SW480 (cell line): ENCODE results near the gene ADAMTSL3.
A peak's percentile ranks its signal among the peaks of the same experiment; 100 is the strongest.

Experiments
- DNase-seq: peaks from one replicate; pipeline ENCODE4 v3.0.0-alpha.2; 2016; ENCODE audit warnings: low spot score

The ADAMTSL3 gene

DNA sequence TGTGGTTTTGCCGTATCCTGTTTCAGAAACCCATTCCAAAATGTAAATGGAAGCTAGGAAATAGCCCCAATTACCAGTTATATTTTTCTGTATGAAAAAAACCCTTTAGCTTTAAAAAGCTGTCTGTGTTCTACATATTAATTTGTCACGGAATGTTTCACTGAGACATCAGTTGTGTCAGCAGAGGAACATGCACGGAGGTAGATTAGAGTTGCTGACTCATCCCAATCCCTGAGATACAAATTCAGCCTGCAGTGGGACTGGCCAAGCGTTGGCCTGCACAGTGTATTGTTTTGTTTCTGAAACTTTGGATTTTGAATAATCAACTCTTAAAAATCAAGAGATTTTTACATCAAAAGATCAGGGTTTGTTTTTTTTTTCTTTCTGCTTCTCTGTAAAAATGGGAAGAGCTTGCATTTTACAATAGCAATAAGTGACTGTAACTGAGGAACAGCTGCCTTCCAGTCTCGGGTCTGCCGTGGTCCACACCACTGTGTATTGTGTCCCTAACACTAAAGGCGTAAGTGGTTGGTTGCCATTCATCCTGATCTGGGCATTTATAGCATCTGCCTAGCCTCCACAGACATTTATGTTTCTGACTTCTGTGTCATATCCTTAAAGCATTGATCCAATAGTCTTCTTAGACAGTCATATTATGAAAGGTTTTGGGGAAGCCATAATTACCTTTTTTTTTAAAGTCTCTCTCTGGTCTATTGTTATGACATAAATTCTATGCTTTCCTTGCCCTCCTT lies 218.1 kb downstream of the ADAMTSL3 start:
- no peak for DNase-seq

DNA sequence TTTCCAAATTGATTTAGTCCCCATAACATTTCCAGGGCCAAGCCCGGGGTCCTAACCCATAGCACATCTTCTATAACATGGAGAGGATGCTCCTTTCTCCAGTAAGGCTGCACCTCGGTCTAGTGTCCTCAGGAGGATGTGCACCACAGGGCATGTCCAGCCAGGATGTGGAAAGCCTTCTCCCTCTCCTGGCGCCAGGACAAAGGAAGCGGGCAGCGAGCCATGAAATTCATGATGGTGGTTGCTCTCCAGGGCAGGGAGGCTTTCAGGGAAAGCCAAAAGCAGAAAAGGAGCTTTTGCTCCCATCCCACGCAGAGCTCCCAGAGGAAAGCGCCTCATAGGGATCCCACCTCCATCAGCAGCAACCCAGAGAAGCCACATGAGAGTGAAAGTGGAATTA lies 220.0 kb downstream of the ADAMTSL3 start:
- DNase-seq, result no peak

DNA sequence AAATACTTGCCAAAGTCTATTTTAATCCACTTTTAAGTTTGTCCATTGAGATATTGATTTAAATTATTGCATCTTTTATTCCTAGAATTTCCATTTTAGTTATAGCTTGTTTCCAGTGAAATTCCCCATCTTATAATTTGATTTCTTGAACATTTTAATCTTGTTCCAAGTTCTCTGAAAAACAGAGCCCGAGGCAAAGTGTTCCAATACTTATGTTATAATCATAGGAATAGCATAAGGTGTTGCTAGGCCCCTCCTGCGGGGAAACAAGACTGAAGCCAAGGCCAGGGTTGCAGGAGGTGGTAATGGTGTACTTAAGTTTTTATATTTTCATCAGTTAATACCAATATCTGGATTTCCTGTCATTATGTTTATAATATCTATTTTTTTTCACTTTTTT lies 226.6 kb downstream of the ADAMTSL3 start:
- no peak for DNase-seq

DNA sequence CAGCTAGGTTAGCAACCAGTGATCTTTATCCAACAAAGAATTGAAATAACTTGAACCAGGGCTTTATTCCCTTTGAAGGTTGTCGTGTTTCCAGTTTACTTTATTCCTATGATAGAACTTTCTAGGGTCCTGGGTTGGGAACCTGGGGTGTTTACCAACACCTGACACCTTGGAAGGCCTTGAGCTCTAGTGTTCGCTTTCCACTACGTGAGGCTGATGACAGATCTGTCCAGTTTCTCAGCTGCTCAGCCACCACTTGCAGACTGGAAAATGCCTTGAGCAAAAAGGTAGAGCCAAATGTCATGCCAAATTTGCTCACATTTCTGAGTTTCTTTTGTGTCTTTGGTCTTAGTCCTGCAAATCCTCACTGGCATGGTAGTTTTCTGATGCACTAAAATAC lies 227.2 kb downstream of the ADAMTSL3 start:
- DNase-seq, result no peak

DNA sequence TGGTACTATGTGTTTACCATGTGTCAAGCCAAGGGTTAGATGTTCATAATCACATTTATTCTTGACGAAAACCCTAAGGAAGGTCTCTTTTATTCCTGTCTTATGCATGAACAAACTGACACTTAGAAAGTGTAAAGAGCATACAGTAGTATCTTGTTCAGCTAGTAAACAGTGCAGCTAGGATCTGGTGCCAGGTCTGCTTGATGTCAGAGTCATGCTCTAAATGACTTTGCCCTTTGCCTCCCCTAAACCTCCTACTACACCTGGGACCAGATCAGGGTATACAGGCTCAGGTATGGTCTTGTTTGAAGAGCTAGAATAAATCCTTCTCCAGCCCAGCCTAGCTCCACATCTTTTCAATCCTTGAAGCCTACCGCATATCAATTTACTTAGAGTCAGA lies 232.4 kb downstream of the ADAMTSL3 start:
- no peak for DNase-seq

DNA sequence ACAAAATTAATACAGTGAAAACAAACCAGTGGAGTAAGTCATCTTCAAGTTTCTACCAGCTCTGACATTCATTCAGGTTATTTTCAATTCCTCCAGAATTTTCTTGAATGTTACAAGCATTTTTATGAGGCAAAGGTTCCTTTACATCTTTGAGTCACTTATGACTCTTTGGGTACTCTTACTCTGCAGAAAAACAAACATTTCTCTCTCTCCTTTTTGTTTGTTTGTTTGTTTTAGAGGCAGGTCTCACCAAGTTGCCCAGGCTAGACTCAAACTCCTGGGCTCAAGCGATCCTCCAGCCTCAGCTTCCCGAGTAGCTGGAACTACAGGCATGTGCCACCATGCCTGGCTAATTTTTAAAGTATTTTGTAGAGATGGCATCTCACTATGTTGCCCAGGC lies 233.5 kb downstream of the ADAMTSL3 start:
- DNase-seq, result no peak

DNA sequence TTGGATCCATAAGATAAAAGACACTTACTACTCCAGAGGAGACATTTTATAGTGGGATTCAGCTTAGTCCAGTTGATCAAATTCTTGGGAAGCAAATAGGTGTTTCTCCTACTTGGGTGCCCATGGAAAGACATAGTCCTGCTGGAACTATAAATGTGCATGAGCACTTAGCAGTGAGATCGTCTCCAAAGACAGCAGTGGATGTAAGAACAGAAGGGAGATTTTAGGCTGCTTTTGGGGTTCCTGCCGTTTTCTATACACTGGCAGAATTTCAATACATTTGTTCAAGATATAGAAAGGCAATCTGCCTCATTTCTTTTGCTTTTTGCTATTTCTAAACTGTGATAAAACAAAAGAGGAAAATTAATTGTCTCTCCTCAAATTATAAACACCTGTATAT lies 234.0 kb downstream of the ADAMTSL3 start:
- no peak for DNase-seq

DNA sequence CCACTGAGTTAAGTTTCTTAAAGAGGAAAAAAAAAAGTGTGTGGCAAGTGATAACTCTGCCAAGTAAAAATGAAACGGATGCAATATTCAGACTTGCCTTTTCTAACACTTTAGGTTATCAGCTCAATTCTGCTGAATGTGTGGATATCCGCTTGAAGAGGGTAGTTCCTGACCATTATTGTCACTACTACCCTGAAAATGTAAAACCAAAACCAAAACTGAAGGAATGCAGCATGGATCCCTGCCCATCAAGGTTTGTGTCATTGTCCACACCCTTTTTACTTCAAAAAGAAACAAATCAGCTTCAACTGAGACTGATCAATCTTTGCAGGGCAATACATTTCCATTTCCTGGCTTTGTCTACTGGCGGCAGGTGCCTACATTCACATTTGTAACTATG lies 236.1 kb downstream of the ADAMTSL3 start:
- DNase-seq, result no peak

DNA sequence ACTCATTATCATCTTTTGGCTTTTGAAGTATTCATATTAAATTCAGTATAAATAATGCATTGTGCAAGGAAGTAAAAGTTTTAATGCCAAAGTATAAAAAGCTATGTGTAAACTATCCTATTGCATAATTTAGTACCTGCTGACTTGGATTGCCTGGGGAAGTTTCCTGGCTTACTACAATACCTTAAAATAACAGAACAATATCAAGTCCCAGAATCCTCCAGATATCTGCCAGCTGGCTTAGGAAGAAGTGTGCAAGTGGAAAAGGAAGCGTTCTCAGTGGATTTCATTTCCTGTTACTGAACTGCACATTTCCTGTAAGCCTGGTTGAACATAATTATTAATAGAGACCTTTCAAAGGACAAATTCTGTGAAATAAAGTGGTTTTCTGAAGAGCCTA lies 236.7 kb downstream of the ADAMTSL3 start:
- no peak for DNase-seq

DNA sequence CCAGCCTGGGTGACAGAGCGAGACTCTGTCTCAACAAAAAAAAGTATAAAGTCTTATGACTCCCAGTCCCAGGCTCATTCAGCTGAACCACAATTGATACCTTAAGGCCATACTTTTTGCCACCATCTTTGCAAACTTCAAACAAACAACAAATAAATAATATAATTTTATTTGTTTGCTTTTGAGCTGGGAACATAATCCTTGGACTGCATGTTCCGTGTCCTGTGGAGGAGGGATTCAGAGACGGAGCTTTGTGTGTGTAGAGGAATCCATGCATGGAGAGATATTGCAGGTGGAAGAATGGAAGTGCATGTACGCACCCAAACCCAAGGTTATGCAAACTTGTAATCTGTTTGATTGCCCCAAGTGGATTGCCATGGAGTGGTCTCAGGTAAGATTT lies 238.6 kb downstream of the ADAMTSL3 start:
- no peak for DNase-seq

DNA sequence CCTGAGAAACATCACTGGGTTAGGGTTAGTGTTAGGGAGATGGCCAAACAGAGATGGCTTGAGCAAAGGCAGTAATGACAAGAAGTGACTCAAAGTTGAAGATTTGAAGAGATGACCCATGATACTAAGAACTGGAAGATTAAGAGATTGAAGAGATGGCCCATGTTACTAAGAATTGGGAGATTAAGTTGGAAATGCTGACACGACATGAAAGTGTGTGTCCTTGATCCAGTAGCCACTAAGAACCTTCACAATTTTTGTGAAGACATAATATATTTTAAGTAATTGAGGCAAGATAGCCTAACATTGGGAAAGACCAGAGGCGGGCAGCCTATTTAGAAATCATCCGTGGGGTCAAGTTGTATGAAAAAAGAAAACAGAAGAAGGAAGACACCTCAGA lies 239.4 kb downstream of the ADAMTSL3 start:
- DNase-seq, result no peak

DNA sequence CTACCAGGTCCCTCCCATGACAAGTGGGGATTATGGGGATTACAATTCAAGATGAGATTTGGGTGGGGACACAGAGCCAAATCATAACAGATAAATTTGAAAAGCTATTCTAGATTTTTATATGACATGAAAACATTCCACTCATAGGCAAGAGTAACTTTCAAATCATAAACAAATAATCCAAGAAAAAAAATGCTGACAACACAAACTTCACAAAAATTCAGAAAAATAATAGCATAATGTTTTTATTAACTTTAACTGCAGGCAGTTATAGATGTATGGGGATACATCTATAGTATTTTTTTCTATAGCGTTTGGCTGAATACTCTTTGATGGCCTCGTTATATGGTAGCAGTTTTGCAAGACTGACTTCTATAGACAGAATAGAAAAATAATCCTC lies 243.1 kb downstream of the ADAMTSL3 start:
- no peak for DNase-seq

DNA sequence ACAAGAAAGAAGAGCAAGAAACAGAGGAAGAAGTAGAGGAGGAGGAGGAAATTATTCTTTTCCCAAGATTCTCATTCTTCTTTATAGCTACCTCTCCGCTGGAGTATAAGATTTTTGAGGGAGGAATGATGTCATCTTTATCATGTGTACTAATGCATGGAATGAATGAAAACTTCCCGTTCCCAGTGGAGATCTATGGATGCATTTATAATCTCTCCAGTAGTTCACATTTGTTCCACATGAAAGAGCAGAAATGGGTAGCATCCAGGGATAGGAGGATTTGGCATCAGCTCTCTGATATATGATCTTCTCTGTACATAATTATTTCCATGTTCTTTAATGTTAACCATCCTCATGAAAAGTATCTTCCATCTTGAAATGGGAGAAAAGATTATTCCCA lies 244.4 kb downstream of the ADAMTSL3 start:
- DNase-seq, result no peak

DNA sequence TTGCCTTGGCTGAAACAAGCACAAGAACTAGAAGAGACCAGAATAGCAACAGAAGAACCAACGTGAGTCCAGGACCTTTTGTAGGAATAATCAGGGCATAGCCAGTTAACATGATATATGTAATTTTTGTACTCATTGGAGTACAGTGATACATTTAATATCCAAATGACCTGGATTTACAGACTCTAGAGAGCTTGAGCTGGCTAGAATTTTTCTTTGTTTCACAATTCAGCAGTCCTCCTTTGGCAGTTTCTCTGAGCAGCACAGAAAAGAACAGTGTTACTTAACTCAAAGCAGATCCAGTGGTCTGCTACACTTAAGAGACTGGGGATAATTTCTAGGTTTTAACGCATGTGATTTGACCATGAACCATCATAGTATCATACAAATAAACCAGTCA lies 245.7 kb downstream of the ADAMTSL3 start:
- DNase-seq, result no peak

DNA sequence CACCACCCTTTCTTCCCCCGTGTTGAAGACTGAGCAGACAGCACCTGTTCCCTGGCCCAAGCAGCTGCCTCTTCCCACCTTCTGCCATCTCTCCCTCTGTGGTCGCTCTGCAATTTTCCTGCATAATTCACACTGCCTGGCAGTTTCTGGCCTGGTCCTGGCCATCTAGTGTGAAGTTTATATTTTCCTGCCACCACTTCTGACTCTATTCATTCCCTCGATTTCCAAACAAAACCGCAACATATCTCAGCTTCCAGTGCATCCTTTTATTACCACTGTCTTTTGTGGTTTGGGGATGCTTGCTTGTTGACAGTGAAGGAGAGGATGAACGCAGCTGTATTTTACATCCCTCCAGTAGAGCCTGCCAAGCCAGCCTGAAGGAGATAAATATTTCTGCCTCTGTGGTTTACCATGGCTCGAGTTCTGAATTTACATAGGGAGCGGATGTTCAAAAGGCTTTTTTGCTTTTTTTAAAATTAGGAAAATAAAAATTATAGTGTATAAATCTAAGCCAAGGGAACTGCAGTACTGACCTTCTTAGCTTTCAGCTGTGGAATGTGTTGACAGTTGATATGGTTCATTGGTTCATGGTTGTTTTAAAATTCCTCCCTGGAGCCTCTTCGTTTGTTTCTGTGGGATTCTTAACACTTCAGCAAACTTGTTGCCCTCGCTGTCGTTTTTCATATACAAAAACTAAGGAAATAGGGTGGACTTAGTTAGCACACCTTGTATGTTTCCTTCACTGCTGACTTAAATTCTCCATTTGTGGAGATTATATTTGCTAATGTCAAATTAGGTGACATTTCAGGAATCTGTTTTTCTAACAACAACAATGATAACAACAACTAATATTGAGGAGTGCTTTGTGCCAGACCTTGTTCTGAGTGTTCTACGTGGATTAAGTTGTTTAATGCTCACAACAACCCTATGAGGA lies 250.5 kb downstream of the ADAMTSL3 start:
- DNase-seq, result peak; percentile 78

DNA sequence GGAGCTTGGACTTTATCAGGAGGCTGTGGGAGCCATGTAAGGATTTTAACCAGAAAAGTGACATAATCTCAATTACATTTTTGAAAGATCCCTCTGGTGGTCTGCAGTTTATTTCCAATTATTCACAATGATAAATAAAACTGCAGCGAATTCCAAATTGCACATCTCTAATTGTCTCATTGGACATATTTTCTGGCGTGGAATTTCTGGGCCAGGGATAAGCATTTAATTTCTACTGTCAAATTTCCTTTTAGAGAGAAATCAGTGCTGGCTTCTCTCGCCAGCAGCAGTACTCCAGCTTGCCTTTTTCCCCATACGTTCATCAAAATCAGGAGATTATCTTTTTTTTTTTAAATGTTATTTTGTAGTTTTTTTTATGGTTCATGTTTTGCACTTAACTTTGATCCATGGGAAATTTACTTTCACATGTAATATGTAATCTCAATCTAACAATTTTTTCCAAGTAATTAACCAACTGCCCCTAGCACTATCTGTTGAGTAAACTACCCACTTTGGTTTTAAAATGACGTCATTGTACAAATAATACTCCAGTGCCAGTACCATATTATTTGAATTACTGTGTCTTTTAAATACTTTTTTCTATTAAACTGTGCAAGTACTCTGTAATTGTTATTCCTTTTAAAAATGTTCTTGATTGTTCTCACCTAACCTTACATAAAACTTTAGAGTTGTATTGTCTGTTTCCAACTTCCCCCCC lies 251.8 kb downstream of the ADAMTSL3 start:
- no peak for DNase-seq

DNA sequence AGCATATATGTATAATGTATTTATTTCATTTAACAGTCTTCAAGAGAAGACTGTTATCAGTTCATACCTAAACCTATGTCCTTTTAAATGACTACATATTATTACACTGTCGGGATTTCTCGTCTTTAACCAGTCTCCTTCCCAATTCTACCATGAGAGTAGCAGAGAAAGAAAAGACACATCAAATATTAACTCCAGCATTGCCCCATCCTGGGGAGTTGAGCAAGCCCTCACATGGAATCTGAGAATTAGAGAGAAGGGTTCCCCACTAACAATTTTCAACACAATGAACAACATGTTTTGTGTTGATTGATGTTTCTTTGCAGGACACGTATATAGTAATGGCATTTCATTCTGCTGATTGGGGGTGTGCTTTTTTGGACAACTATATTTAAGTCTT lies 257.4 kb downstream of the ADAMTSL3 start:
- no peak for DNase-seq

DNA sequence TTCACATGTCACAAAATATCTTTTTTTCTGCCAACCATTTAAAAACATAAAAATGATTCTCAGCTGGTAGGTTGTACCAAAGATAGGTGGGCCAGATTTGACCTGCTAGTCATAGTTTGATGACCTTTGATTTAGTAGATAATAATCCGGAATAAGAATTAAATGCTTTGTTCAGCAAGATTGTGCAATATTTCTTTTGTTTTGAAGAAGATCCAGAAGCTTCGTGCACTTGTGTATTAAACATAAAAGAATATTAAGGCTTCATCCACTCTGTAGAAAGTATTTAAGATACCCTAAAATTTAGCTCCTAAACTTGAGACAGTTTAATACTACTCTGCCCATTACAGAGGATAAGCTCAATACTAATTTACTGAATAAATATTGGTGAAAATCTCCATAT lies 258.4 kb downstream of the ADAMTSL3 start:
- no peak for DNase-seq

DNA sequence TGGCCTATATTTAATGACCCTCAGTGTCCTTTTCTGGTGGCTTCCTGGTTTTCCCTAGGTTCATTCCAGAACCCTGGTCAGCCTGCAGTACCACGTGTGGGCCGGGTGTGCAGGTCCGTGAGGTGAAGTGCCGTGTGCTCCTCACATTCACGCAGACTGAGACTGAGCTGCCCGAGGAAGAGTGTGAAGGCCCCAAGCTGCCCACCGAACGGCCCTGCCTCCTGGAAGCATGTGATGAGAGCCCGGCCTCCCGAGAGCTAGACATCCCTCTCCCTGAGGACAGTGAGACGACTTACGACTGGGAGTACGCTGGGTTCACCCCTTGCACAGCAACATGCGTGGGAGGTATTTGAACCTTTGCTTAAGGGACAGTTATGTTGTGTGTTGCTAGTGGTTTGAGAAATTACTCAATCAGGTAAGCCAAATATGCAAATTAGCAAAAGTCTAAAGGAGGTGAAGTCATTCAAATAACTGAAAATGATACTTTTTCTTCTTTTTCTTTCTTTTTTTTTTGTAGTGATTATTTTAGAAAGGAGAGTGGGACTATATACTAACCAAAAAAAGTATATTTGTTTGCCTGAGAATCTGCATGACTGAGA lies 259.2 kb downstream of the ADAMTSL3 start:
- DNase-seq, result no peak

DNA sequence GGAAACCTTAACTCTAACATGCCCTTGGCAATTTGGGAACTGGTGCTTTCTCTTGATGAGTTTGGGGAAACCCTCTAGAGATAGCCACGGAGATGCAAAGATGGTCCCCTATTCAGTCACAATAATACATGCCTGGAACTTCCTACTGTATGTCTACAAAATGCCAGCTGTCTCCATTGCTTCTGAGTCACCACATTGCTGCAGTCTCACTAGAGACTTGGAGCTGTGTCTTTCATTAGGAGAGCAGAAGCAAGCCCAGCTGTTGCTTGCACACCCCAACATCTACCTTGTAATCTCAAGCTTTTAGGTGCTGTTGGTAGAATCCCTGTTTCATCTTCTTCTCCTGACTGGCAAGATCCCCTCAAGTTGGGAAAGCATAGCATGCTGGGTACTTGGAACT lies 261.0 kb downstream of the ADAMTSL3 start:
- no peak for DNase-seq

DNA sequence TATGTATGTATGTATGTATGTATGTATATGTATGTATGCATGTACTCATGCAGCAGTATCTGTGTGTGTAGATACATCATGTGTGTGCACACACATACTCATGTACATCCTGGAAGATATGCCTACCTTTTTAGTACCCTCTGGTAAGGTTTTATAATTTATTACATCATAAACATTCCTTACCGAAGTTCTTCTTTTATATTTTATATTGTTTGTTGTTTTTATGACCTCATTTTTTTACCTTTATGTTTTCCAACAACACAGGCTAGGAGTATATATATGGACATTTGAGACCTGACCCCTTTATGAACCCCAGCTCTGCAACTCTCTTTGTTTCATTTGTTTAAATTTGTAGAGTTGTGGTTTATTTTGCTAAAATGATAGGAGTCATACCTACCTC lies 263.5 kb downstream of the ADAMTSL3 start:
- DNase-seq, result no peak

DNA sequence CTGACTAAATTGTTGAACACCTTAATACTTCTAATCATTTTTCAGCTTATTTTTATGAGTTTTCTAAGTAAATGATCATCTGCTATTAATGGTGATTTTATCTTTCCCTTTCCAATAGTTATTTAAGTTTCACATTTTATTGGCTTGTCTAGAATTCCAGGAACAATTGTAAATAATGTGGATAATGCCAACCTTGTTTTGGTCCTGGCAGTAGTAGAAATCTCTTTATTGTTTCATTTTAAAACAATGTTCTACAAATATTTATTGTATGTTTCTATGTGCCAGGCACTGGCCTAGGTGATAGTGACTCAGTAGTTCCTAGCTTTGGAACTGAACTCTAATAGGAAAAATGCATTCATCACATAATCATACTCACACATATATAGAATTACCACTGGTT lies 264.1 kb downstream of the ADAMTSL3 start:
- no peak for DNase-seq
